Measurements from ENCODE around the gene FLT4.

FLT4 gene

DNA sequence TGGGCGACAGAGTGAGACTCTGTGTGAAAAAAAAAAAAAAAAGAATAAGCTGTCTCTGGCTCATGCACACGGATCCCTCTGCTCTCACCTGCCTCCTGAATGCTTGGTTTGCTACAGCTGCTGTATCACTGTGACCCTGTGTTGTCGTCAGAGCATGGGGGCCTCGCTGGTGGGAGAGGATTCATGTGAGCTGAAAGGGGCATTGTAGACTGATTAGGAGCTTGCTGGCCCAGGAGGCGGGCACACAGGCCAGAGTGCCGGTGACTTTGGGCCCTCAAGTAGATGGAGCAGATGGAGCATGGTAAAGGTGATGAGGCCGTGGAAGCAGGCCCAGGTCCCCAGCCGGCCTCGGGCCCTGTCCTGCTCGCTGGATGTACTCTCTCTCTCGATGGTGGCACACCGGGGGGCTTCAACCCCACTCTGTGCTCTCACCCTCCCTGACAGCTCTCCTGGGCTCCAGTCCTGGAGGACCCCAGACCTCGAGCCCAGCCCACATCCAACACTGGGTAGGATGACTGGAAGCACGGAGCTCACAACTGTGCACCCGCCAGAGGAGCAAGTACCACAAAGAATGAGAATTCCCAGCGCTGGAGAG, 7.1 kb downstream of the FLT4 start:
- no peak for DNase-seq (ENCODE audit: low read depth)

DNA sequence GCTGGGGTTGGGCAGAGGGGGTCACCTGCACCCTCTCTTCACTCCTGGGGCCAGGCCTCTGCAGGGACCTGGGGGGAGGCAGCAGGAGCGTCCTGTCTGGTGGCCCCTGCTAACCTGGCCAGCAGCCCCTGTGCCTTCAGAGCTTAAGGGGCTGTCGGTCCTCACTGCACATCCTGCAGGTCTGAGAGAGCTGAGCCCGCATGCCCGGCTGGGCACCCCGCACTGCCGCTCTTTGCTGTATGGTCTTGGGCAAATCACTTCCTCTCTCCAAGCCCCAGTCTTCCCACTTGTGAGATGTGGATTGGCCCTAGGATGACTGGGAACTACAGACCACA, 7.9 kb downstream of the FLT4 start:
- no peak for DNase-seq (ENCODE audit: low read depth)

DNA sequence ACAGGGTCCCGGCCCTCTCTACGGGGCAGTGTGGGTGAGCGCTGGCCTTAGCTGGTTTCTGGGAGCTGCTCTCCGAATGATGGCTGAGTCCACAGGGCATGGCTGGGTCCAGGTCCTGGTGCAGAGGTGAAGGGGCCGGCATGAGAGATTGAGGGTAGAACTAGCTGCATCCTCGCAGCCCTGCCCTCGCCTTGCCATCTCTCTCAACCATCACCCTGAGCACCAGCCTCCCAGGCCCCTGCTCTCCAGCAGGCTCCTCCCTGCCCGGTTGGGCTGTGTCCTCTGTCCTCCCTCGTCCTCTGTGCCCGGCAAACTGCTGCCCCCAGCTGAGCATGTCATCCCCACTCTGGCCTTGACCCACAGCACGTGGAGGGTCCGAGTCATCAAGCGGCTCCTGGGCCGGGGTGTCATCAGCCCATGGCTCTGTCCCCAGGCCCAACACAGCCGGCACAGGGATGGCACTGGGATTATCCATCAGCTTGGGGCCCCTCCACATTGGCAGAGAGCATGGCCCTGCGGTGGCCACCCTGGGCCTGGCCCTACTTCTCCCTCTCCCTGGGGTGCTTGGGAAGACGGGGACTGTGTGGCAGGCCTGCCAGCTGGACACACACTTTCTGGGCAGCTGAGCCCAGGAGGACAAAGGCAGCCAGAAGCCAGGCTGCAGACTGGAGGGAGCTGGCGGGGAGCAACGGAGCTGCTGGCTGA, 8.4 kb downstream of the FLT4 start:
- DNase-seq (ENCODE audit: low read depth): no peak

DNA sequence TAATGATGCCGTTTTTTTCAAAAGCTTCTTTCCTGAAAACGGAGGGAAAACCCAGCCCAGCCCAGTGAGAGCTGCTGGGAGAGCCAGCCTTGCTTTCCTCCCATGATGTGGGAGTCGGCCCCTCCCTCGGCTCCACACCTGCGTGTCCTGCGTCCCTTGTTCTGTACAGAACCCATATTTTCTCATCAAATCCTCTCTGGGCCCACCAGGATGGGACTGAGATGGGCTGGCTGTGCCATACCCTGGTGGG, 8.9 kb downstream of the FLT4 start:
- no peak for DNase-seq (ENCODE audit: low read depth)

DNA sequence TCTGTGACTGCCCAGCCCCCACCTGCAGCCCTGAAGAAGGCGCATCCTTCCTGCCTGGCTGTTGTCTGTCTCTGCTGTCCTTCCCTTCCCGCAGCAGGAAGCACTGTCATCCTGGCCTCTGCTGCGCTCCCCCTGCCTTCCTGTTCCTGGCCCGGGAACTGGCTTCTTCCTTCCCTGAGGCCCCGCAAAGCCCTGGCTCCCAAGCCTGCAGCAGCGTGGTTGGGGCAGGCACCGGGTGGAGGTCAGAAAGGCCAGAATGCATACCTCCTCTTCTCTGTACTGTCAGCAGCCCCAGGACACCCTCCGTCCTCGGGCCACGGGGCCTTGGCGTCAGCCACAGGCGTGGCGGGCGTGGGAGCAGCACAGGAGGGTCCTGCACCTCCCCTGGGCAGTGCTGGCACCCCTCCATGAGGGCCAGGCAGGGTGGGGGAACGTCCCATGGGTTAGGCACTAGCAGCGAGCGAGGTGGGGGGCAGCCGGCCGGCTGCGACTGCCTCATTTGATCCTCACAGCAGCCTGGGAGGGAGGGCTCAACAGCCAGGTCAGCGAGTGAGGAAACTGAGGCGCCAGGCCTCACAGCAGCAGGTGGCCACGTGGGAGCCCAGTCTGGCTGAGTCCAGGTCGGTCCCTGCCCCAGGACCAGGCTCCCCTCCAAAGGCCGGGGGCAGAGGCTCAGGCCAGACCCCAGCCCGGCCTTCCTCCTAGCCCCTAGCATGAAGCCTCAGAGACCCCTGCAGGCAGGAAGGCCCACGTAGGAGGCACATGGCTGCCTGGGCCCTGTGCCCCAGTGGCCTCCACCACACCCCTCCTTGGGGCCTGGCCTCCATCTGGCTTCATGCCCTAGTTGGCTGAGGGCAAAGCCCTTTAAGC, 9.4 kb downstream of the FLT4 start:
- no peak for DNase-seq (ENCODE audit: low read depth)

DNA sequence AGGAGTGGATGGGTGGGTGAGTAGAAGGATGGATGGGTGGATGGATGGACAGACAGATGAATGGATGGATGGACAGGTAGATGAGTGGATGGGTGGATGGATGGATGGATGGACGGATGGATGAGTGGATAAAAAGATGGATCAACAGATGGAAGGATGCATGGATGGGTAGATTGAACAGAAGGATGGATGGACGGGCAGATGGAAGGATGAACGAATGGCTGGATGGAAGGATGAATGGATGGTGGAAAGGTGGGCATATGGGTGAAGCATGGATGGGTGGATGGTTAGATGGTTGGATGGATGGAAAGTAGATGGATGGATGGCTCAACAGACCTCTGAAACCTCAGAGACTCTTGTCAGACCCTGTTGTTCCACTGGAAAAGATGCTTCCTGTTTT, 10.1 kb downstream of the FLT4 start:
- no peak for DNase-seq (ENCODE audit: low read depth)

DNA sequence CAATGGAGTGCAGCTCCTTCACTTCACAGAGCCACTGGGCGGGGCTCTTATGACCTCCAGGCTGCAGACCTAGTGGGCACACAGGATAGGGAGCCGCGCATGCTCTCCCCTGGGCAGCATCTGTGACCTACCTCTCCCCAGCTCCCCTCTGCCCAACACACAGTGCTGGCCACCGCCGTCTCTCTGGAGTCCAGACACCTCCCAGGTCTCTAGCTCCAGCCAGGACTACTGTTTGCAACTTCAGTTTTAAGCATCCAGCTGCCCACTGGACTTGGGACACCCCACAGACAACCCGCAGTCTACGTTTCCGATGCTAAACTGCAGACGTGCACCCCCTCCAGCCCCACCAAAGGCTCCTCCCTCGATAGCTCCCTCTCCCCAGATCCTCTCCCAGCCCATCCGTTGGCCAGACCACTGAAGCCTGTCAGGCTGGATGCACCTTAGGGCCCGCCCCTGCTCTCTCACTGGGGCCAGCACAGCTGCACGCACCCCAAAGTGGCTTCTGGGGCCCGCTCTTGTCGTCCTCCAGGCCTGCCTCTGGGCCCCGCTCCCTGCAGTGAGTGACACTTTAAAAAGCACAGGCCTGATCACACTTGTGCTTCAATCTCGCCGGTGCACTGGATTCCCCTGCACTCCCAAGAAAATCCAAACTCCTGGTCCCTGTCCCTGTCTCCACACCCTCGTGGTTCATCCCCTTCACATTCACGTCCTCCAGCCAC, 11.3 kb downstream of the FLT4 start:
- DNase-seq (ENCODE audit: low read depth): no peak

DNA sequence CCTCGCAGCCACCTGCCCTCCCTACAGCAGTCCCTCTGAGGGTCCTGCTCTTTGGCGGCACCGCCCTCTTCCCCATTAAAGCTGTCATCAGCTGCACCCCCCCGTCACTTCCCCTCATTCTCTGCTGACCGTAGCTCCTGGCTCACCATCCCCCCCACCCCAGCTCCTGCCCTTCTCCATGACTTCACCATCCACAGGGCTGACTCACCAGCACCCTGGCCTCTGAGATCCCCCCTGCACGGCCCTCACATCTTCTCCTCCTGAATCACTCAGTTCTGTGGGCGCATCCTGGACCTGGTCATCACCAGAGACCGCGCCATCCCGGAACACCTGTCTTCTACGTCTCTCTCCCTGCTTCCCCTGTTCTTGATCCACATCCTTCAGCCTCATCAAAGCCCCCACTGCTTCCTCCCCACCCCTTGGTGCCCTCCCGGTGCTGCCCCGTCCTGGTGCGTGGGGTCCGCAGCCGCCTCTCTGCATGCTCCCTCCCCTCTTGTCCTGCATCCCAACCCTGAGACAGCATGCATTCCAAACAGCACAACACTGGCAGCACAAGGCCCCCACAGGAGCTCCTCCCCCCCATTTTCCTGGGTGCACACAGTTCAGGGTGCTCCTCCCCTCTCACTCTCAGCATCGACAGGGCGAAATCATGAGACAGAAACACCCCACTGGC, 12.9 kb downstream of the FLT4 start:
- DNase-seq (ENCODE audit: low read depth): no peak

DNA sequence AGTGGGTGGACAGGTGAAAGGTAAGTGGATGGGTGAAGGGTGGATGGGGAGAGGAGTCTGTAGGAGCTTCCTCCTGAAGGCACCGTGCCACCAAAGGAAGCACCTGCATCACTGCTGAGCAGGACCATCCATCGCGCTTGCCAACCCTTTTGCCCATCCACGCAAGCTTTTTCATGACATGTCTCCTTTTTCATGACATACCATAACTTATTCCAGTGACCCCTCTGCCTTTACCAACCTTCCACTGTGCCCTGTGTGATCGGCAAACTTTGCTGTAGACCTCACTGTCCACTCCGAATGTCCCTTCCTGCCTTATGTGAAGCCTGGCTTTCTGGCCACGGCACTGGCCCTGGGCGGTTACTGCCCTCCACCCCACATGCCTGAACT, 13.4 kb downstream of the FLT4 start:
- no peak for DNase-seq (ENCODE audit: low read depth)

DNA sequence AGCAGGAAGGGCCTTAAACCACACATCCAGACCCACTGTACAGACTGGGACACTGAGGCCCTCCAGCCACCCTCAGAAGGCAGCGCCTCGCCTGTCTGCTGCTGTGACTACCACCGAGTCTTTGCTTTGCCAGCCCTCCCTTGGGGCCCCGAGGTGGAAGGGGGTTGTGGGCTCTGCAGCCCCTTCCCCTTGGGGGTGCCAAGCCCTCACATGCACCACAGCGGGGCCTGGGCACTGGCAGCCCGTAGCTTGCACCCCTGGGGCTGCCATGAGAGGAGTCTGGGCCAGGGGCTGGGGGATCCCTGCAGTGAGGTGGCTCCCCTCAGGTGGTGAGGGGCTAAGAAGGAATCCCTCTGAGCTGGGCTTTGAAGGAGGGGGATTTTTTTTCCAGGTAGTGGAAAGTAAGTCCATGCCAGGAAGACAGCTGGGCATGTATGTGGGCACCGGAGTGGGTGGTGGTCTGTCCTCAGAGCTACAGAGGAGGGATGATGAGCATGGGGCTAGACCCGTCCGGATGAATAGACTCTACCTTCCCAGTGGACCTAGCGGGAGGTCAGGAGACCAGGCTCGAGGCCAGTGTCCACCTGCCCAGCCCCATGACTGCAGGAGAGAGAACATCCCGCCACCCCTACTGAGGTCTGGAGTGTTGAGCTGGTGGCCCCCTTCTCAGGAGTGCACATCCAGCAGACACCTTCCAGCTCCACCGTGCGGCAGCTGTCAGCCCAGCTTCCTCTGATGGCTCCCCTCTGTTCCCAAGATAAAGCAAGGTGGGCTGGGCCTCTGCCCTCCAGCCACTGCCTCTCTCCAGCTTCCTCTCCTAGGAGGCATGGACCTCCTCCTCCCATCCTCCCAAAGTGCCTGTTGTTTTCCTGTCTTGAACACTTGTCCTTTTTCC, 15.9 kb downstream of the FLT4 start:
- no peak for DNase-seq (ENCODE audit: low read depth)

DNA sequence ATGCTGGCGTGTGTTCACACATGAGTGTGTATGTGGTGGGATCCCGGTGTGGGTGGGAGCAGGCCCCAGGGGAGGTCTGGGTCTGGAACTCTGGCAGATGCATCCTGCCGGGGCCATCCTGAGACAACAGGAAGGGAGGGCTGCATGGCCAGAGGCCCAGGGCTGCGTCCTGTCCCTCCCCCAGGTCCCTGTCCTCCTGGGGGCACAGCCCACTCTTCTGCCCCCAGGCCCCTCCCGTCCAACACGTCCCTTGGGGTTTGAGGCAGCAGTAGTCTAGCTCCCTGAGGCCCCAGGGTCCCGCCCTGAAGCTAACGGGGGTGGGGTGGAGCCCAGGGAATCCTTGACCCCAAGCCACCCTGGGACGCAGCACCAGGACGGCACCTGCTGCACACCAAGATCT, 16.6 kb downstream of the FLT4 start:
- no peak for DNase-seq (ENCODE audit: low read depth)

DNA sequence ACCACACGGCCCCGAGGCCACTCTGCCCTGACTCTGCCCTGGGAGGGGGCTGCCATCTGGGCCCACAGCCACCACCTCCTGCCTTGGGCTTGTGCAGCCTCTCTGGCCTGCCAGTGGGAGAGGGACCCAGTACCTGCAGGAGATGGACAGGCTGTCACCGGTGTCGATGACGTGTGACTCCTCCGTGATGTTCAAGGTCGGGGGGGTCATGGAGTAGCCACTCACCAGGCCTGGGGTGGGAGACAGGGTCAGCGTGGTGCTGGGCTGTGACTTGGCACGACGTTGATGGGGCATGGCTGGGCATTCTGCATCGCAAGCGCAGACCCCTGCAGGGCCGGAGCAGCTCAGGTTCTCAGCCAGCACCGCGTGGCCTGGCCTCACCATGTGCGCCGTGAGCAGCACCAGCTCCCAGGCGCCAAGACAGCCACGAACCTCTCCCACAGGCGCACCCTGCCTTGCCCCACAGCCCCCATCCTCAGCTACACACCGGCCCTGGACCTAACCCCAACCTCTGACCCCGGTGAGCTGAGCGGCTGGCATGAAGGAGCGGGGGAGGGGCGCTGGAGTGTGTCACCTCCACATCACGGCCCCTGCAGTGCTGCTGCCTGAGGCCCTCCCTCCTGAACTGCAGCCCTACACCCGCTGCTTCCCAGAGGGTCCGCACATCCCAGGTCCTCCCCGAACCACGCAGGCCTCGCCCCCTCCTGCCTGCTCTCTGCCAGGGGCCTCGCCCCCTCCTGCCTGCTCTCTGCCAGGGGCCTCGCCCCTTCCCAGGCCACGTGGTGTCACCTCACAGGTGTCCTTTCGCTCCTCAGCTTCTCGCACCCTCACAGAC, 17.6 kb downstream of the FLT4 start:
- no peak for DNase-seq (ENCODE audit: low read depth)

DNA sequence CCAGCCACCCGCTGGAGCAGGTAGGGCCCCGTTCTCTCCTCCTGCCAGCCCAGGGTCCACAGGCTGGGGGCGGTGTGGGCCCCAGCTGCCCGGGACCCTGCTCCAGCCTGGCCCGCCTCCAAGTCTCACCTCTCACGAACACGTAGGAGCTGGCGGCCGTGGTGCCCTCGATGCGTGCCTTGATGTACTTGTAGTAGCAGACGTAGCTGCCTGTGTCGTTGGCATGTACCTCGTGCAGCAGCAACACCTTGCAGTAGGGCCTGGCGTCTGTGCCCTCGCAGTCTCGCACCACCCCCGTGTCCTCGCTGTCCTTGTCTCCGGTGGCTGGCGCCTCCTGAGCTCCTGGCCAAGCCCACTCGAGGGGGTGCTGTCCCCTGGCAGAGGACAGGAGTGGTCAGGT, 19.0 kb downstream of the FLT4 start:
- no peak for DNase-seq (ENCODE audit: low read depth)

DNA sequence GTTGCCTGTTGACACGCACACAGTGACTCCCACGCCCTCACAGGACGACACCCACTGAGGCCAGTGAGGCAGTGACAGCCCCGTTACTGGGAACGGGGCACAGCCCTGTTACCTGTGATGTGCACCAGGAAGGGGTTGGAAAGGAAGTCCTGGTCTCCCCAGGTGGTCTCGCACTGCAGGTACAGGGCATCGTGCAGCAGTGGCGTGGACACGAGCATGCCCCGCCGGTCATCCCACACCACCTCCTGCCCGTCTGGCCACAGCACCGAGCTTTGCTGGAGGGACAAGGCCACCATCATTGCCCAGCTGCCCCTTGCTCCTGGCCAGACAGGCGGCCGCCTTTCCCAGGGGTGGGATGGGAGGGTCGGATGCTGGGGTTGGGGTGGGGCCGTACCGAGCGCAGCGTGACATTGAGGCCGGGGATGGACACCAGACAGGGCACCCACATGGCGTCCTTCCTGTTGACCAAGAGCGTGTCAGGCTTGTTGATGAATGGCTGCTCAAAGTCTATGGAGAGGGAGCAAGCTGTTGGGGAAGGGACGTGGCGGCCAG, 19.5 kb downstream of the FLT4 start:
- DNase-seq (ENCODE audit: low read depth): no peak

DNA sequence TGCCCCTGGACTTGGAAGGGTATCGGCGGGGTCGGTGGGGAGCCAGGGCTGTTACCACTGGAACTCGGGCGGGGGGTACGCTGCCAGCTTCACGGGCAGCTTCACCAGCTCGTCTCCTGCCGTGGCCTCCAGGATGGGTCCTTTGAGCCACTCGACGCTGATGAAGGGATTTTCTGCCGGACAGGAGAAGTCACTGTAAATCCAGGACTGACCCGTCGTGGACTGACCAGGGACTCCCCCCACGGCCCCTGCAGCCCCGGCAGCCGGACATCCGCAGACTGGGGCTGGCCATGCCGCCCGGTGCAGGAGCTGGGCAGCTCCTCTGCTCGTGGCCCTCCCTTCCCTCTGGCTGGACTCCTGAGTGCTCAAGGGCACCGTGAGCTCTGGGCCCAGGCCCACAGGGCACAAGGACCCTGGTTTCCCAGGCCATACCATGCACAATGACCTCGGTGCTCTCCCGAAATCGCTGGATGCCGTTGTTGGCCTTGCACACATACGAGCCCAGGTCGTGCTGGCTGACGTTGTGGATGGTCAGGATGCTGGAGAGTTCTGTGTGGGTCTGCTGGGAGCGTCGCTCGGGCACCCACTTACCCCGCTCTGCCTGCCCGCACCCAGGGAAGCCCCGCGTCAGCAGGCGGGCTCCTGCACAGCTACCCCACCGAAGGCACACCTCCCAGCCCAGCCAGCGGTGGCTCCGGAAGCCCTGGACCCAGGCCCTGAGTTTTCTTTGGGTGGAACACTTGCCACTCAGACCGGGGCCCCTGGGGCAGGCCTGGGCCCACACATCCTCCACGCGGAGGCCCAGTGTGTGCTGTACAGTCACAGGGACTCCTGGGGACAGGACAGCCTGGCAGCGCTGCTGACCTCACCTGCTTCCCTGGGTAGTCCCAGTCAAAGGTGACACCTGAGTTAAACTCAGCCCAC, 20.3 kb downstream of the FLT4 start:
- DNase-seq (ENCODE audit: low read depth): no peak

DNA sequence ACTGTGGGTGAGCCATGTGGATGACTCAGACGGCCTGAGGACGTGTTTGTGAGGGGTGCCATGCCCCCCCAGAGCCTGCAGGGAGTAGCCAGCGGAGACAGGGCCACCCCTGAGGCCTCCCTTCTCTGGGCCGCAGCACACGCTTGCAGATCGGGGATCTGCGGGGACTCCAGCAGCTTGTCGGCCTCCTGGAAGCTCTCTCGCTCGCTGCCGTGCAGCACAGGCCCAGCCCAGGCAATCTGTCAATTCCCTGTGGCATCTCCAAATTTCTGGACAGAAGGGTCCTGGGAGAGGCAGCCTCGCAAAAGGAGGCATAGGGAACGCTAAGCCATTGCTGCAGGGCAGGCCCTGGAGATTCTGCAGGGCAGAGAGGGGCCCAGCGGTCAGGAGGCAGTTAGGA, 21.2 kb downstream of the FLT4 start:
- no peak for DNase-seq (ENCODE audit: low read depth)

DNA sequence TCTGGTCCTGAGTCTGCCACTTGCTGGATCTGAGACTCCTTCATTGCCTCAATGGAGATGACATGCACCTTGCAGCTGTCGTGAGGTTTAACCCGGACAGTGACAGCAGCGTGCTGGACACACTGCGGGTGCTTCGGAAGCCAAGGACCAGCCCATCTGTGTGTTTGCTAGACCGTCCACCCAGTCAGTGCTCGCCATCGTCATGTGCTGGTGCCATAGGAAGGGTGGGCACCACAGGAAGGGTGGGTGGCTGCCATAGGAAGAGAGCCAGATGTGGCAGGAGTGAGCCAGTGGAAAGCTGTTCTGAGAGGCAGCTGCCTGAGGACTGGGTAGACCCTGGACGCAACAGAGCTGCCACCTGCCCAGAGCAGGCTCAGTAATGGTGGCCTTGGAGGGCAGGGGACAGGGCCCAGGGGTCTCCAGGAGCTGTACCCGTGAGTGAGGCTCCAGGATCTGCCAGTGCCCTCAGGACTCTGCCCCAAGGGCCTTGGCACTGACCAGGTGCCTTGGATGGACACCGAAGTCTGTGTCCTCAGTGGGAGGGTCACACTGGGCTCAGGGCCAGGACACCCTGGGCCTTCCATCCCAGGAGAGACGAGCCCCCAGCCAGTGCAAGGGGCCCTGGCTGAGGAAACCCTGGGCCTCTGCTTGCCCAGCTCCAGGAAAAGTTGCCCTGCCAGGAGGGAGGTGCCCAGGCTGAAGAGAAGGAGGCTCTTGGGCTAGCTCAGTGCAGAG, 21.8 kb downstream of the FLT4 start:
- no peak for DNase-seq (ENCODE audit: low read depth)

DNA sequence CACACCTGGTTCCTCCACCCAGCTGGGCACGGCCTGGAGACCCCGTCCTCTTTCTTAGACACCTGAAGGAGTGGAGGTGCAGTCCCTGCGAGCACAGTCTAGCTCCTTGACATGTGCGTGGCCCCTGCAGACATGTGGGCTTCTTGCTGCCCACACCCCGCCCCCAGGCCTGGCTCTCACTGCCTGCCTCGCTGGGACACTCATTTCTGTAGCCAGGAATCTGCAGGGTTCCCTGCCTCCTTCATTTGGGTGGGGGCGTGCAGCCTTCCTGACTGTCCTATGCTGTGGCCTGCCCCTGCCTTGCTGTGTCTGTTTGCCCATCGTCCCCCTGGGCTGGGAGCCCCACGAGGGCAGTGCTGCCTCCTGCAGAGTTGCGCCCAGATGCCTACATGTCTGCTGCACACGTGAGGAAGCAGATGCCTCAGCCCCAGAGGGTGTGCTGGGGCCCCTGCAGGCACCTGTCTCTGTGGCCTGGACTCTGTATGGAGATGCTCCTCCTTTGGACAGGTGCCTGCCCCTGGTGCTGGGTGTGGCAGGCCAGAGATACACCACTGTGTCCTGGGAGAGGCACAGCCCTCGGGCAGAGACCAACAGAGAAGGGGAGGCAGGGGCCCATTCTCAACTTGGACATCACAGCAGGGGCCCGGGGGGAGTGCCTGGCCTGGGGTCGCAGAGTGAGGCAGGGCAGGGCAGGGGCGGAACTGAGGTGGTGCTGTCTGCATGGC, 22.6 kb downstream of the FLT4 start:
- no peak for DNase-seq (ENCODE audit: low read depth)

Measured in stromal cell of bone marrow (primary cell).